ENCODE data around the gene RHBDF2. TPM values are rescaled to one million over a fixed set of nuclear protein-coding genes. Genes with fewer than 3 reads are reported as not detected.

RHBDF2 gene
- total and polyA plus RNA-seq, 12 donors = 6.5 to 33.1 (median 9.8) TPM

DNA sequence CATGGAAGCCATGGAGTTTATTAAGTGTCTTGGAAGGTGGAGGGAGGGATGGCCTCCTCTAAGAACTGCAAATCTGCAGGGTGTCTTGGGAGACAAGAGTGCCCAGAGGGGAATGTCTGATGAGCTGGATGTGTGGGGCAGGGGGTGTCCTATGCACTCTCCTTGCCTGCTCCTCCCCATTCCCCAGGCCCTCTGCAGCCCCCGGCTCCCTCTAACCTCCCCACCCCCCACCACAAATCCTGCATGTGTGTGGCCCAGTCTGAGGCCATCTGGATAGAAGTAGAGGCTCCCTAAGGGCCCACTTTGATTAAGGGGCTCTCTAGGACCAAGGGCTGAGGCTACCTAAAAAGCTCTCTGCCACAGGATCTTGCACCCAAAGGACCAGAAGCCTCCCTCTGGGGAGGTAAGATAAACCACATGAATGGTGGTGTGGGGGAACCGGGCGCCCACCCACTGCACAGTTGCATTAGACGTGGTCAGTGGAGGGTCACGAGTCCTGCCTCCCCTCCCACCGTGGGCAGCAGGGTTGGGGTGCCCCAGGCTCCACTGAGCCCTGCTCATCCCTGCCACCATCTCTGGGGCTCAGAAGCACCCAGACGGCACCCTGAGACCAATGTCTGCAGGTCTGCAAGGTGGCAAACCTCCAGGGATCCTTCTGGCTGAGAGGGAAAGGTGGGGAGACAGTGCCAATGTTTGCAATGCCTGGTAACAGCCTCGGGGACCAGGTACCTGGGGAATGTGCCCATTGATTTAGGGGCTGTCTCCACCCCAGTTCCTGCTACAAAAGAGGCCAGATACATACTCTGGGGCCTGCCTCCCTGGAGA, 33.2 kb downstream of the RHBDF2 start:
- DNase-seq = no peak

DNA sequence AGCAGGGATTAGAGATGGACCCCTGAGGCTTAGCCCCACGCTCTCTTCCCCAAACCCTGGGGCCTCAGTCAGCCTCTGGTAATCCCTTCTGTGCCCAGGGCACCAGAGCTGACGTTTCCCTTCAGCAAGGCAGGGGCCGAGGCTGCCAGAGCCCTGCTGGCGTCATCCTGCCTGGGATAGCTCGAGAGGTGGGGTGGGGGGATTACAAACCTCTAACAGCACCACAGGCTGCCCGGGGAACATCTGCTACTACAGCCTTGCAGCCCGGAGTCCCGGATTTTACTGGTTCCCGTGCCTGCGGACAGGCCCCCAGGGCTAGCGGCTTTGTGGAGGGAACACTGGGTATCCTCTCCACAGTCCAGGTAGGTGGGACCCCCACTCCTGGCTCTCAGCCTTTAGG, 33.9 kb downstream of the RHBDF2 start, which contains the start of gene AANAT:
Gene AANAT (plus strand): TSS at position 238 of the 400 bp plus-strand sequence. CDS start 1,144 bp downstream, outside the sequence.
- TF ChIP-seq, protein P1, sequence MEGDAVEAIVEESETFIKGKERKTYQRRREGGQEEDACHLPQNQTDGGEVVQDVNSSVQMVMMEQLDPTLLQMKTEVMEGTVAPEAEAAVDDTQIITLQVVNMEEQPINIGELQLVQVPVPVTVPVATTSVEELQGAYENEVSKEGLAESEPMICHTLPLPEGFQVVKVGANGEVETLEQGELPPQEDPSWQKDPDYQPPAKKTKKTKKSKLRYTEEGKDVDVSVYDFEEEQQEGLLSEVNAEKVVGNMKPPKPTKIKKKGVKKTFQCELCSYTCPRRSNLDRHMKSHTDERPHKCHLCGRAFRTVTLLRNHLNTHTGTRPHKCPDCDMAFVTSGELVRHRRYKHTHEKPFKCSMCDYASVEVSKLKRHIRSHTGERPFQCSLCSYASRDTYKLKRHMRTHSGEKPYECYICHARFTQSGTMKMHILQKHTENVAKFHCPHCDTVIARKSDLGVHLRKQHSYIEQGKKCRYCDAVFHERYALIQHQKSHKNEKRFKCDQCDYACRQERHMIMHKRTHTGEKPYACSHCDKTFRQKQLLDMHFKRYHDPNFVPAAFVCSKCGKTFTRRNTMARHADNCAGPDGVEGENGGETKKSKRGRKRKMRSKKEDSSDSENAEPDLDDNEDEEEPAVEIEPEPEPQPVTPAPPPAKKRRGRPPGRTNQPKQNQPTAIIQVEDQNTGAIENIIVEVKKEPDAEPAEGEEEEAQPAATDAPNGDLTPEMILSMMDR (IDR thresholded peaks at IDR 0.05) = no peak
- DNase-seq = no peak
- intact Hi-C loops (cut with DNase I) = loop anchor here in 4 of 10 donors (2.0 kb wide), 2 partner anchors 37 to 39 kb away; no protein-coding TSS in a partner anchor

More for the DNA sequence above, 33.2 kb downstream of the RHBDF2 start:
- Histone ChIP-seq H3K27ac (no peak overlapping the region), H3K36me3 (peaks cover 0 to 33% (median 0%) of the 10 kb centered on the region in 9 donors), H3K4me3 (no peak overlapping the region), H3K9me3 (no peaks in the 10 kb centered on the region), H3K4me1 (peaks cover 0 to 18% (median 7%) of the 10 kb centered on the region in 9 donors), H3K27me3 (no peaks in the 10 kb centered on the region)
- intact Hi-C loops (cut with DNase I) = loop anchor here in 4 of 10 donors (2.0 kb wide), 2 partner anchors 37 to 39 kb away; no protein-coding TSS in a partner anchor
- 86 to 88% methylated on average over 8 of the region's 8 CpGs for WGBS, 2 donors
- ATAC-seq = no peak
- TF ChIP-seq, protein P1 (IDR thresholded peaks at IDR 0.05) = no peak

DNA sequence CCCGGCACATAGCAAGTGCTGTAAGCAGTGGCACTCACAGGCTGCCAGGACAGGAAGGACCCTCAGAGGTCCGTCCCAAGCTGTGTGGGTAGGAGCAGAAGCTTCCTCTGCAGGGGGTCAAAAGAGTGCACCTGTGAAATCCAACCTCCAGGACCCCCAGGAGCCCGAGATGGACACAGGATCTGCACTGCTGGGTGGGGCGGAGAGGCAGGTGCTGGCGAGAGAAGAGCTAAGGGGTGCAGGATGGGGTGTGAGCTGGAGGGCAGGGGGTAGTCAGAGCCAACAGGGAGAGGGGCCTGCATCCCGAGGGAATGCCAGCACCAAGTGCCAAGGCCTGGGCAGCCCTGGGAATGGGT, 34.5 kb downstream of the RHBDF2 start:
- DNase-seq (no peak), ATAC-seq (no peak)

More for the DNA sequence above, 33.9 kb downstream of the RHBDF2 start, which contains the start of gene AANAT:
- ATAC-seq = no peak
- H3K27me3 ChIP-seq = no peaks in the 10 kb centered on the region
- H3K36me3 ChIP-seq = peaks cover 0 to 27% (median 0%) of the 10 kb centered on the region in 9 donors
- no peaks in the 10 kb centered on the region for H3K9me3 ChIP-seq
- no peak within 1 kb of the TSS for H3K27ac ChIP-seq
- WGBS, 2 donors = 76% methylated on average over 11 of the region's 11 CpGs
- H3K4me3 ChIP-seq = no peak within 1 kb of the TSS
- H3K4me1 ChIP-seq = peaks cover 0 to 18% (median 7%) of the 10 kb centered on the region in 9 donors

More for the DNA sequence above, 34.5 kb downstream of the RHBDF2 start:
- TF ChIP-seq, protein P1 (IDR thresholded peaks at IDR 0.05) = no peak
- no peak overlapping the region for H3K27ac ChIP-seq
- no peak overlapping the region for H3K4me3 ChIP-seq
- H3K4me1 ChIP-seq = peaks cover 0 to 18% (median 7%) of the 10 kb centered on the region in 9 donors
- no peaks in the 10 kb centered on the region for H3K27me3 ChIP-seq
- H3K9me3 ChIP-seq = no peaks in the 10 kb centered on the region
- WGBS, 2 donors = 93% methylated on average over 6 of the region's 6 CpGs
- peaks cover 0 to 21% (median 0%) of the 10 kb centered on the region in 9 donors for H3K36me3 ChIP-seq
- intact Hi-C loops (cut with DNase I) = loop anchor here (1.0 to 2.0 kb wide), 3 partner anchors 38 to 40 kb away; no protein-coding TSS in a partner anchor
